Esophagus muscularis mucosa (tissue), 4 donors: ENCODE results near the gene CASP2. TPM values are rescaled to one million over a fixed set of nuclear protein-coding genes. Genes with fewer than 3 reads are reported as not detected.

Experiments
- DNase-seq: peaks from one replicate; pipeline ENCODE4 v3.0.0-alpha.2; 2017; ENCODE audit errors: extremely low spot score
- H3K27ac ChIP-seq, 4 donors: fragments of 200-600 bp; sonication (generic); replicated peaks in 1 of 4; 1 replicate in 3 of 4; 2 replicates in 1 of 4; pipeline ENCODE4 v1.5.1; 2016 to 2019; ENCODE audit warnings: mild to moderate bottlenecking in 1 of 4
- H3K27me3 ChIP-seq, 4 donors: fragments of 200-600 bp; sonication (generic); one replicate each; pipeline versions ENCODE4 v1.5.1 to v1.6.0; 2016 to 2019
- H3K36me3 ChIP-seq, 4 donors: fragments of 200-600 bp; sonication (generic); one replicate each; pipeline ENCODE4 v1.5.1; 2016 to 2019
- H3K4me1 ChIP-seq, 4 donors: fragments of 200-600 bp; sonication (generic); one replicate each; pipeline ENCODE4 v1.5.1; 2016 to 2019
- H3K4me3 ChIP-seq, 4 donors: fragments of 200-600 bp; sonication (generic); 1 replicate in 2 of 4; 2 replicates in 2 of 4; pipeline ENCODE4 v1.5.1; 2016 to 2019; ENCODE audit warnings: mild to moderate bottlenecking in 4 of 4, moderate library complexity in 1 of 4
- H3K9me3 ChIP-seq, 4 donors: fragments of 200-600 bp; sonication (generic); 1 replicate in 3 of 4; 2 replicates in 1 of 4; pipeline ENCODE4 v1.5.1; 2016 to 2019
- CTCF ChIP-seq, 3 experiments: fragments of 200-600 bp in 2 of 3; fragments of 450-650 bp in 1 of 3; sonication (generic) in 2 of 3; IDR thresholded peaks; one replicate each; pipeline ENCODE4 v1.5.1; 2017 to 2019; ENCODE audit warnings: antibody characterized with exemption in 3 of 3, mild to moderate bottlenecking in 2 of 3, moderate library complexity in 1 of 3
- EP300 ChIP-seq: sonication (generic); formaldehyde crosslinking; IDR thresholded peaks from one replicate; pipeline ENCODE4 v1.6.1; 2017; ENCODE audit warnings: antibody characterized with exemption
- POLR2A ChIP-seq: fragments of 450-650 bp; IDR thresholded peaks from one replicate; pipeline ENCODE4 v1.6.1; 2017; ENCODE audit warnings: antibody characterized with exemption, moderate library complexity, mild to moderate bottlenecking, low read depth
- POLR2AphosphoS5 ChIP-seq, 2 donors: sonication (generic); formaldehyde crosslinking; IDR thresholded peaks; one replicate each; pipeline ENCODE4 v1.6.1; 2017; ENCODE audit warnings: antibody characterized with exemption in 2 of 2
- WGBS: methylation state at CpG from one replicate; pipeline ENCODE4 v1.1.5; 2018; 5-methylcytosine and 5-hydroxymethylcytosine counted together
- intact Hi-C: fragments of 100-400 bp; cut with DNase I; formaldehyde crosslinking; loops from one replicate; pipeline ENCODE4 v1.15.1; 2023
- total RNA-seq, 4 donors: library from RNA; depleted of rRNA; stranded (reverse); fragments of >200 nt; gene quantifications; one replicate each; pipeline versions ENCODE4 v1.1.0 to v1.2.1, GENCODE V29; 2016

Gene CASP2
- total RNA-seq, 4 donors from 2014 or later: 7.1 to 11.7 (median 9.0) TPM

GRCh38 chr7:143300959-143301935 lies 13.1 kb downstream of the CASP2 start:
- Histone ChIP-seq H3K4me3 (no peak overlapping the region), H3K9me3 (no peaks in the 10 kb centered on the region), H3K36me3 (peaks cover 46 to 98% (median 85%) of the 10 kb centered on the region in 4 donors), H3K4me1 (peaks cover 5 to 19% (median 9%) of the 10 kb centered on the region in 4 donors), H3K27me3 (no peaks in the 10 kb centered on the region), H3K27ac (no peak overlapping the region)
- intact Hi-C loops: no loop called here
- 48% methylated on average over 8 of the region's 8 CpGs for WGBS
- TF ChIP-seq CTCF (IDR thresholded peaks at IDR 0.05) (no peak), EP300 (no peak), POLR2AphosphoS5 (IDR thresholded peaks at IDR 0.05) (no peak), POLR2A (no peak)
- DNase-seq: no peak

GRCh38 chr7:143303733-143304132 lies 15.6 kb downstream of the CASP2 start:
- 97% methylated on average over 10 of the region's 10 CpGs for WGBS
- Histone ChIP-seq H3K27me3 (no peaks in the 10 kb centered on the region), H3K9me3 (no peaks in the 10 kb centered on the region), H3K36me3 (peaks cover 41 to 94% (median 87%) of the 10 kb centered on the region in 4 donors), H3K27ac (no peak overlapping the region), H3K4me3 (no peak overlapping the region), H3K4me1 (peaks cover 0 to 16% (median 5%) of the 10 kb centered on the region in 4 donors)
- intact Hi-C loops: no loop called here
- DNase-seq: no peak
- TF ChIP-seq CTCF (IDR thresholded peaks at IDR 0.05): no peak
- TF ChIP-seq EP300: no peak
- TF ChIP-seq POLR2AphosphoS5 (IDR thresholded peaks at IDR 0.05): no peak
- no peak for TF ChIP-seq POLR2A

- no peak for TF ChIP-seq POLR2A
- TF ChIP-seq CTCF (IDR thresholded peaks at IDR 0.05): no peak
- TF ChIP-seq EP300: no peak
- no peak for TF ChIP-seq POLR2AphosphoS5 (IDR thresholded peaks at IDR 0.05)
- WGBS: 87% methylated on average over 6 of the region's 6 CpGs
- intact Hi-C loops: no loop called here
Measured at GRCh38 chr7:143304938-143305337, 16.8 kb downstream of the CASP2 start.

GRCh38 chr7:143305423-143306070 lies 17.4 kb downstream of the CASP2 start:
- H3K36me3 ChIP-seq: peaks cover 30 to 85% (median 73%) of the 10 kb centered on the region in 4 donors
- H3K27ac ChIP-seq: no peak overlapping the region
- no peaks in the 10 kb centered on the region for H3K9me3 ChIP-seq
- H3K4me3 ChIP-seq: no peak overlapping the region
- intact Hi-C loops: loop anchor here (2.0 kb wide), 1 partner anchor 67 kb away; no protein-coding TSS in a partner anchor
- no peaks in the 10 kb centered on the region for H3K27me3 ChIP-seq
- TF ChIP-seq POLR2A: no peak
- peak; percentile 55 to 70 (median 60) for TF ChIP-seq CTCF (IDR thresholded peaks at IDR 0.05)
- no peak for DNase-seq
- peaks cover 0 to 9% (median 3%) of the 10 kb centered on the region in 4 donors for H3K4me1 ChIP-seq
- 60% methylated on average over 10 of the region's 10 CpGs for WGBS

More at GRCh38 chr7:143304938-143305337, 16.8 kb downstream of the CASP2 start:
- Histone ChIP-seq H3K4me3 (no peak overlapping the region), H3K27ac (no peak overlapping the region), H3K4me1 (peaks cover 0 to 11% (median 3%) of the 10 kb centered on the region in 4 donors), H3K27me3 (no peaks in the 10 kb centered on the region), H3K9me3 (no peaks in the 10 kb centered on the region), H3K36me3 (peaks cover 36 to 87% (median 79%) of the 10 kb centered on the region in 4 donors)
- no peak for DNase-seq
